Stimulated activated naive B cell treated with anti-CD40 and anti-IgM and Interleukin-4, amounts not matched to agents 10 μg/mL and 1 μg/mL and 100 μg/mL, for 72 hours (primary cell): Measurements from ENCODE around the gene CABP2.
A peak's percentile ranks its signal among the peaks of the same experiment; 100 is the strongest.

Experiments used
- ATAC-seq, 2 donors: fragments of 150-1000 bp; cut with Tn5 transposase; replicated peaks; 2 replicates each; pipeline ENCODE4 v1.10.0; 2021; ENCODE audit warnings: moderate library complexity in 1 of 2
- DNase-seq: peaks from one replicate; pipeline ENCODE4 v3.0.0; 2021
- H3K27ac Mint-ChIP-seq: one replicate; pipeline ENCODE4 v1.8.0; 2022; ENCODE audit warnings: mild to moderate bottlenecking, mixed read lengths
- H3K27me3 Mint-ChIP-seq, 2 donors: one replicate each; pipeline ENCODE4 v1.8.0; 2022; ENCODE audit warnings: mixed read lengths in 2 of 2
- H3K36me3 Mint-ChIP-seq, 2 donors: one replicate each; pipeline ENCODE4 v1.8.0; 2022; ENCODE audit warnings: mixed read lengths in 2 of 2, mild to moderate bottlenecking in 1 of 2
- H3K4me1 Mint-ChIP-seq, 2 donors: one replicate each; pipeline ENCODE4 v1.8.0; 2022; ENCODE audit warnings: mixed read lengths in 2 of 2, mild to moderate bottlenecking in 1 of 2
- H3K4me3 Mint-ChIP-seq, 2 donors: one replicate each; pipeline ENCODE4 v1.8.0; 2022; ENCODE audit warnings: mild to moderate bottlenecking in 2 of 2, mixed read lengths in 2 of 2, moderate library complexity in 1 of 2
- H3K9me3 Mint-ChIP-seq, 2 donors: one replicate each; pipeline ENCODE4 v1.8.0; 2022; ENCODE audit warnings: mixed read lengths in 2 of 2, mild to moderate bottlenecking in 1 of 2

The CABP2 gene

DNA sequence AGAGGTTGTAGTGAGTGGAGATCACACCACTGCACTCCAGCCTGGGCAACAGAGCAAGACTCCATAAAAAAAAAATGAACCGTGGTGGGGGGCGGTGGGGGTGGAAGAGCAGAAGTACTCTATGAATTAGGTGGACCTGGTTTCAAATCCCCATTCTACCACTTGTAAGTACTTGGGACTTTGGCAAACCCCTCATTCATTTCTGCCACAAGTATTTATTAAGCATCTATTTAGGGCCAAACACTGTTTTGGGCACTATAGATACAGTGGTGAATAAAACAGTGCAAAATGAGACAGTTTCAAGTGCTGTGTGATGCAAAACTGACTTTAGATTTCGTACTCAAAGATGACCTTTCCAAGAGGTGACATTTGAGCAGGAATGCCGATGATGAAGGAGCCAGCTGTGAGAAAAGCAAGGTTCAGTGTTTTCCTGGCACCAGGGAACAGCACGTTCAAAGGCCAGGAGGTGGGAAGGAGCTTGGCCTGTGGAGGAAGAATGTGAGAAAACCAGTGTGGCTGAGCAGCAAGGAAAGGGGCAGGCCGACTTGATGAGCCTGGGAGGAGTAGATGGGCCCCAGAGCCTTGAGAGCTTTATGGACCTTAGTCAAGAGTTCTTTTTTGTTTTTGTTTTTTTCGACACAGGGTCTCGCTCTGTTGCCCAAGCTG lies 52.8 kb downstream of the CABP2 start:
- Mint-ChIP-seq H3K9me3 (no peaks in the 10 kb centered on the region), H3K27ac (peak overlapping the region; percentile 97), H3K27me3 (no peaks in the 10 kb centered on the region), H3K36me3 (peaks cover 8 to 9% of the 10 kb centered on the region in 2 donors), H3K4me1 (peaks cover 36 to 53% of the 10 kb centered on the region in 2 donors), H3K4me3 (peak overlapping the region; percentile 92 to 93)
- ATAC-seq (peak; percentile 30 to 49), DNase-seq (no peak)

DNA sequence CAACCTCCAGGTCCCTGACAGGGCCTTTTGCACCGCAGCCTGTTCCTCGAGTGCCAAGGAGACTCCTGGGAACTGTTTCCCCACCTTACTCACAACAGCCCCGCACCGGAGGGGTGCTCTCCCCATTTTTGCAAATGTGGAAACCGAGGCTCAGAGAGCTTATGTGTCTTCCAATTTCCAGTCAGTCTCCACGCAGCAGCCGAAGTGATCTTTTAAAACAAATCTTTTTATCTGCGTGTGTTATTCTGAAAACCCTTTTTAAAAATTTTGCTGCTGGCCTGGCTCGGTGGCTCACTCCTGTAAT lies 53.8 kb downstream of the CABP2 start:
- no peaks in the 10 kb centered on the region for H3K27me3 Mint-ChIP-seq
- H3K36me3 Mint-ChIP-seq, result peaks cover 13 to 17% of the 10 kb centered on the region in 2 donors
- H3K4me3 Mint-ChIP-seq, result peak overlapping the region; percentile 92 to 93
- ATAC-seq (no peak), DNase-seq (no peak)
- H3K9me3 Mint-ChIP-seq, result no peaks in the 10 kb centered on the region
- peaks cover 42 to 63% of the 10 kb centered on the region in 2 donors for H3K4me1 Mint-ChIP-seq
- H3K27ac Mint-ChIP-seq, result peak overlapping the region; percentile 97
